ENCODE measurements around the gene TUBGCP2.

- TF ChIP-seq CTCF (conservative IDR thresholded peaks at IDR 0.05; ENCODE audit: low read depth, low read length), result no peak
- TF ChIP-seq EZH2 (IDR thresholded peaks at IDR 0.05; ENCODE audit: borderline replicate concordance, low read depth, low read length, poor library complexity, severe bottlenecking), result no peak
Measured at GRCh38 chr10:133316732-133317131, 8.1 kb upstream of the TUBGCP2 start.

Measured in A673 (cell line).